Activated naive CD4-positive, alpha-beta T cell treated with anti-CD3 and anti-CD28 coated beads, Interleukin-2, amount 50 U/mL, for 24 hours (primary cell): ENCODE data around the gene RGS12.

Experiments
- H3K27ac Mint-ChIP-seq: one replicate; pipeline ENCODE4 v1.8.0; 2021; ENCODE audit warnings: mild to moderate bottlenecking, mixed read lengths
- H3K27me3 Mint-ChIP-seq: one replicate; pipeline ENCODE4 v1.8.0; 2021; ENCODE audit warnings: mixed read lengths
- H3K36me3 Mint-ChIP-seq: one replicate; pipeline ENCODE4 v1.8.0; 2021; ENCODE audit warnings: mixed read lengths
- H3K4me1 Mint-ChIP-seq: one replicate; pipeline ENCODE4 v1.8.0; 2021; ENCODE audit warnings: mixed read lengths
- H3K4me3 Mint-ChIP-seq: one replicate; pipeline ENCODE4 v1.8.0; 2021; ENCODE audit warnings: mild to moderate bottlenecking, mixed read lengths
- H3K9me3 Mint-ChIP-seq: one replicate; pipeline ENCODE4 v1.8.0; 2021; ENCODE audit warnings: mixed read lengths

The RGS12 gene

GRCh38 chr4:3263053-3263875 is 29.6 kb upstream of the RGS12 start:
- no peaks in the 10 kb centered on the region for H3K9me3 Mint-ChIP-seq
- no peak overlapping the region for H3K27ac Mint-ChIP-seq
- no peak overlapping the region for H3K4me3 Mint-ChIP-seq
- no peaks in the 10 kb centered on the region for H3K27me3 Mint-ChIP-seq
- no peaks in the 10 kb centered on the region for H3K36me3 Mint-ChIP-seq
- no peaks in the 10 kb centered on the region for H3K4me1 Mint-ChIP-seq

DNA sequence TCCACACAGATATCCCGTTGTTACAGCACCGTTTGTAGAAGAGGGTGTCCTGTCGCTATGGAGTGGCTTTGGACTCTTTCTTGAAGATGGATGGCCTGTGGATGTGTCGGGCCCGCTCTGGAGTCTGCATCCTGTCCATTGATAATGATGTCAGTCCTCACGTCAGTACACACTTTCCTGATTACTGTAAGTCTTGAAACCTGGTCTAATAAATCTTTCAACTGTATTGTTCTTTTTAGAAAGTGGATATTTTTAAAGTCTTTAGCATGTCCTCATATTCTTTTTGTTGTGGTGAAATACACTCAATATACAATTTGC is 29.0 kb upstream of the RGS12 start:
- Mint-ChIP-seq H3K4me3 (no peak overlapping the region), H3K27ac (no peak overlapping the region), H3K27me3 (no peaks in the 10 kb centered on the region), H3K4me1 (no peaks in the 10 kb centered on the region), H3K9me3 (no peaks in the 10 kb centered on the region), H3K36me3 (no peaks in the 10 kb centered on the region)

DNA sequence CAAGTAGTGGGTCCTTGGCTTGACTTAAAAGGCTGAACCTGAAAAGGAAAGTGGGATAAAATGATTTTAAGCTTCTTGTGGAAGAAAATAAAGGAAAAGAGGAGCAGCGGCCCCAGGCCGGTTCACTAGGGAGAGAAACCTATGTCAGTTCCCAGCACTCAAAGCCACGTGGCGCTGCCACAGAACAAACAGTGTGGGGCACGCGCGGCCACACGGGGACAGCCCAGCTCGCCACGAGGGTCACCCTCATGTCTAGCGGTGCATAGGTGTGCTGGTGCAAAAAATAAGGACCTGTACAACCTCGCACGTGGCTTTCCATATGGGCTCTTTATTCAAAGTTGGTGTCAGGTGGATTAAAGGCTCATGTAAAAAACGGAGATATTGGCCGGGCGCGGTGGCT is 26.7 kb upstream of the RGS12 start:
- Mint-ChIP-seq H3K4me1 (no peaks in the 10 kb centered on the region), H3K36me3 (no peaks in the 10 kb centered on the region), H3K4me3 (no peak overlapping the region)

GRCh38 chr4:3267576-3268394 is 25.0 kb upstream of the RGS12 start:
- Mint-ChIP-seq H3K27ac (no peak overlapping the region), H3K4me3 (no peak overlapping the region), H3K27me3 (no peaks in the 10 kb centered on the region), H3K4me1 (no peaks in the 10 kb centered on the region), H3K9me3 (no peaks in the 10 kb centered on the region), H3K36me3 (no peaks in the 10 kb centered on the region)

More for the DNA sequence above, 26.7 kb upstream of the RGS12 start:
- no peak overlapping the region for H3K27ac Mint-ChIP-seq
- H3K27me3 Mint-ChIP-seq = no peaks in the 10 kb centered on the region
- no peaks in the 10 kb centered on the region for H3K9me3 Mint-ChIP-seq

- Mint-ChIP-seq H3K27ac (no peak overlapping the region), H3K4me1 (no peaks in the 10 kb centered on the region), H3K36me3 (no peaks in the 10 kb centered on the region), H3K9me3 (peaks cover 3% of the 10 kb centered on the region), H3K27me3 (no peaks in the 10 kb centered on the region), H3K4me3 (no peak overlapping the region)
Measured at GRCh38 chr4:3268395-3269104, 24.3 kb upstream of the RGS12 start.

DNA sequence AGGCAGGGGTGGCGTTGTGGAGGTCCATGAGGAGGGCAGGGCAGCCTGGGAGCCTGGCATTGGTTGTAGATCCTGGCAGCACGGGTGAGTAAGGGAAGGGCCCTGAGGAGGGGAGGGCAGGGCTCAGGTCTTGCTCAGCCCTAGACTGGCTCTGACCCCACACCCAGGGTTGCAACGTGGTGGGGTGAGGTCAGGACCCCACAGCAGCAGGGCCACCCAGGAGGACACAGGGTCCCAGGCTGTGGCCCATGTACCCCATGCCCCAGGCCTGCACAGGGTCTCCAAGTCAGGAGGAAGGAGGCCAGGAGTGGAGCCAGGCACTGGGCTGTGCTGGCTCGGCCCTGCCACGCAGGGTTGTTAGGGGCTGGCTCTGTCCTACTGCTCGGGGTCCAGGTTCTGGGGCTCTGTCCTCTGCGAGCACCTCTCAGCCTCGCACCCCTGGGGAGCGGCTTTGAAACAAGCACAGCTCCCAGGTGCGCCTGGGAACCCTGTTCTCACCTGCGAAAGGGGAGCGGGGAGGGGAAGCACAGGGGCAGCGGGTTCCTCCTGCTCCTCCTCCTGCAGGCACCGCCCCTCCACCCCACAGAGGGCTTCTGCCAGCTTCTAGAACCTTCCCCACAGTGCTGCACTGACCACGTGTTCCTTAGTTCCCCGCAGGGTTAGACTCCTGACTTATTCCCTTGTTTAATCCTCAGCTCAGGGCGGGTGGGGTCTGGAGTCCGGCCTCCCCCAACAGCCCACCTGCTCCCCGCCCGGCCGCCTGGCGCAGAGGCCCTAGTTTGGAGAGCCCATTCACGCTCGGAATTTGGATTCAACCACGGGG is 23.5 kb upstream of the RGS12 start:
- no peaks in the 10 kb centered on the region for H3K36me3 Mint-ChIP-seq
- H3K4me1 Mint-ChIP-seq = no peaks in the 10 kb centered on the region
- H3K27me3 Mint-ChIP-seq = no peaks in the 10 kb centered on the region
- H3K9me3 Mint-ChIP-seq = peaks cover 5% of the 10 kb centered on the region
- no peak overlapping the region for H3K4me3 Mint-ChIP-seq
- no peak overlapping the region for H3K27ac Mint-ChIP-seq

GRCh38 chr4:3269991-3270611 is 22.7 kb upstream of the RGS12 start:
- Mint-ChIP-seq H3K27me3 (no peaks in the 10 kb centered on the region), H3K4me3 (no peak overlapping the region), H3K4me1 (no peaks in the 10 kb centered on the region), H3K27ac (no peak overlapping the region), H3K36me3 (no peaks in the 10 kb centered on the region), H3K9me3 (peaks cover 5% of the 10 kb centered on the region)

- Mint-ChIP-seq H3K27ac (no peak overlapping the region), H3K9me3 (peaks cover 5% of the 10 kb centered on the region), H3K4me1 (no peaks in the 10 kb centered on the region), H3K36me3 (peaks cover 3% of the 10 kb centered on the region), H3K4me3 (no peak overlapping the region), H3K27me3 (no peaks in the 10 kb centered on the region)
Measured at GRCh38 chr4:3271131-3271530, 21.7 kb upstream of the RGS12 start.

DNA sequence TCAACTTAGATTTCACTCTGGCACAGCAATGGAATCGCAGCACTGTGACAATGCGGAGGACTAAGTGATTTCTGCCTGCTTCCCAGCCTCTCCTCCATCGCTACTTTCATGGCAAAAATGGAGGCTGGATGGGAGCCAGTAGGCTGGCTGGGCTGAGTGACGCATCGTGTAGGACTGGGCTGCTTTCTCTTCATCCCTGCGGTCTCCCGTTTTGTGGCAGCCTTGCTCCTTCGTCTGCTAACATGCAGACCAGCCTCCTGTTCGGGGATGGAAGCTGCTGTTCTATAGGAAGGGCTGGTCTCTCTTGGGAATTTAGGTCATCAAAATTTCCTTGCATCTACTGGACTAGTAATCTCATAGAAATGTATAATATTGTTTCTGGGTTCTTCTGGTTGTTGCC is 15.8 kb upstream of the RGS12 start:
- Mint-ChIP-seq H3K9me3 (peaks cover 5% of the 10 kb centered on the region), H3K36me3 (peaks cover 5% of the 10 kb centered on the region), H3K27ac (no peak overlapping the region), H3K4me3 (no peak overlapping the region), H3K27me3 (no peaks in the 10 kb centered on the region), H3K4me1 (no peaks in the 10 kb centered on the region)

DNA sequence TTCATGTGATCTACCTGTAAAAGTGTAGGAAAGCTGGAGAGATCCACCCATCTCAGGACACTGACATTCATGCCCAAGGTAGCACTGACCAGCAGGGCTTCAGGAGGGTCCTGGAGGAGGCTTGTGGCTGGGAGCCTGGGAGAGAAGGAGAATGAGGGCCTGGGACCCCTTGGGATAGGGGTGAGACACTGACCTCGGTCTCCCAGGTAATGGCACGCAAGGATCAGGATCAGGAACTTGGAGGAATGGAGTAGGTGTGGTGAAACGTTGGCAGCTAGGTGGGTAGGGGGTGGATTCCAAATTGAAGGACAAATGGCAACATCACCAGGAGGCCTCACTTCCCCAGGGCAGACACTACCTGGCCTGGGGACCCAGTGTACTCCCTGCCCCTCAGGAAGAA is 12.4 kb upstream of the RGS12 start:
- H3K4me3 Mint-ChIP-seq = no peak overlapping the region
- H3K9me3 Mint-ChIP-seq = no peaks in the 10 kb centered on the region
- H3K4me1 Mint-ChIP-seq = no peaks in the 10 kb centered on the region
- peaks cover 3% of the 10 kb centered on the region for H3K27me3 Mint-ChIP-seq
- no peak overlapping the region for H3K27ac Mint-ChIP-seq
- H3K36me3 Mint-ChIP-seq = peaks cover 3% of the 10 kb centered on the region

GRCh38 chr4:3283483-3283882 is 9.3 kb upstream of the RGS12 start:
- Mint-ChIP-seq H3K27me3 (peaks cover 6% of the 10 kb centered on the region), H3K27ac (no peak overlapping the region), H3K36me3 (peaks cover 2% of the 10 kb centered on the region), H3K4me3 (no peak overlapping the region), H3K9me3 (no peaks in the 10 kb centered on the region), H3K4me1 (no peaks in the 10 kb centered on the region)

- Mint-ChIP-seq H3K4me3 (no peak overlapping the region), H3K36me3 (peaks cover 2% of the 10 kb centered on the region)
Measured at GRCh38 chr4:3283916-3284315, 8.9 kb upstream of the RGS12 start.

DNA sequence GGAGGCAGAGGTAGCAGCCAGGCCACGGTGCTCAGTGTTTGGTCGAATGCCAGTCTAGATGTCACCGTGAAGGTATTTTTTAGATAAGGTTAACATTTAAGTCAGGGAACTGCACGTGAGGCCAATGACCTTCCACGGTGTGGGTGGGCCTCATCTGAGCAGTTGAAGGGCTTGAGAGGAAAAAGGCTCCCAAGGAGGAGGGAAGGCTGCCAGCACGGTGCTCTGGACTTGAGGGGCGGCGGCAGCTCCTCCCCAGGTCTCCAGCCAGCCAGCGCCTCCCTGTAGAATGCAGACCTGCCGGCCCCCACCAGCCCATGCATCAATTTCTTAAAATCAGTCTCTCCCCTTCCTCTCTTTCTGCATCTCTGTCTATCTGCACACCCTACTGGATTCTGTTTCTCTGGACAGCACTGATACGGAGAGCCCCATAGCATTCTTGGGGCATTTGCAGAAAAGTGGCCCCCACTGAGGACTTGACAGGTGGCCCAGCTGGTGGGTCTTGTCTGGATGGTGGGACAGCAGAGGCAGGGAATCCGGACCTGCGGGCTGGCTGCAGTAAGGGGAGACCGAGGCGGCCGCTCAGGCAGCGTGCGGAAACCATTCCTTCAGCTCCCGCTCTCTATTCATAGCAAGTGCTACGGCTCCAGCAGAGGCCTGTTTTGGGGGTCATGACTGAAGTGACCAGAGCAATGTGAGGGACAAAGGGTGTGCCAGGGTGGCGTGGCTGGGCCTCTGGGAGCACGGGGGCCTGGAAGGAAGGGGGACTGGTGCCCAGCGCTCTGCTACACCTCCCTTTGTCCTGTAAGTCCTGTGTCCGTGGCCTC is 7.9 kb upstream of the RGS12 start:
- peaks cover 6% of the 10 kb centered on the region for H3K27me3 Mint-ChIP-seq
- H3K9me3 Mint-ChIP-seq = no peaks in the 10 kb centered on the region
- peaks cover 2% of the 10 kb centered on the region for H3K36me3 Mint-ChIP-seq
- no peak overlapping the region for H3K27ac Mint-ChIP-seq
- H3K4me1 Mint-ChIP-seq = no peaks in the 10 kb centered on the region
- no peak overlapping the region for H3K4me3 Mint-ChIP-seq

More at GRCh38 chr4:3283916-3284315, 8.9 kb upstream of the RGS12 start:
- Mint-ChIP-seq H3K4me1 (no peaks in the 10 kb centered on the region), H3K27me3 (peaks cover 6% of the 10 kb centered on the region), H3K27ac (no peak overlapping the region), H3K9me3 (no peaks in the 10 kb centered on the region)
